Kidney (tissue), 14 donors: ENCODE measurements around the gene HOXC4. TPM values are rescaled to one million over a fixed set of nuclear protein-coding genes. Genes with fewer than 3 reads are reported as not detected.

Experiments used
- DNase-seq, 5 donors: peaks; one replicate each; pipeline ENCODE4 v3.0.0-alpha.2; 2013 to 2020
- FAIRE-seq: peaks from 2 replicates; lab custom pipeline; 2012; peaks lifted over from hg19 to GRCh38; lab: Jason Lieb, UNC
- H3K27ac ChIP-seq, 2 donors: one replicate each; pipeline ENCODE4 v1.7.0; 2013; ENCODE audit warnings: low read depth in 2 of 2, low read length in 2 of 2, inconsistent platforms in 1 of 2
- H3K27me3 ChIP-seq: one replicate; pipeline ENCODE4 v1.7.1; 2013; ENCODE audit warnings: low read length, inconsistent platforms; ENCODE audit not compliant: control insufficient read depth, insufficient read depth
- H3K36me3 ChIP-seq, 3 donors: one replicate each; pipeline versions ENCODE4 v1.7.0 to v1.7.1; 2013; ENCODE audit warnings: low read length in 3 of 3, control low read depth in 1 of 3, inconsistent platforms in 1 of 3; ENCODE audit not compliant: insufficient read depth in 3 of 3, control insufficient read depth in 2 of 3
- H3K4me1 ChIP-seq, 3 donors: one replicate each; pipeline versions ENCODE4 v1.7.0 to v1.7.1; 2013; ENCODE audit warnings: low read length in 3 of 3, inconsistent platforms in 1 of 3, low read depth in 1 of 3; ENCODE audit not compliant: control insufficient read depth in 2 of 3, insufficient read depth in 2 of 3
- H3K4me3 ChIP-seq, 3 donors: one replicate each; pipeline versions ENCODE4 v1.7.0 to v1.8.1; 2013; ENCODE audit warnings: low read length in 3 of 3, control low read depth in 1 of 3, inconsistent platforms in 1 of 3
- H3K9ac ChIP-seq, 3 donors: one replicate each; pipeline versions ENCODE4 v1.7.0 to v1.7.1; 2013; ENCODE audit warnings: low read length in 3 of 3, control low read depth in 1 of 3, inconsistent platforms in 1 of 3
- H3K9me3 ChIP-seq, 3 donors: one replicate each; pipeline versions ENCODE4 v1.7.0 to v1.7.1; 2013; ENCODE audit warnings: low read length in 3 of 3, control low read depth in 1 of 3, inconsistent platforms in 1 of 3; ENCODE audit not compliant: control insufficient read depth in 2 of 3, insufficient read depth in 1 of 3
- intact Hi-C: fragments of 100-400 bp; cut with DNase I; formaldehyde crosslinking; loops from one replicate; pipeline ENCODE4 v1.11.1; 2022
- polyA plus RNA-seq: library from polyadenylated mRNA; stranded (reverse); fragments of 350-450 nt; fragmentation: Illumina TruSeq; extraction: RNeasy Lipid Tissue Mini Kit (QIAGEN cat#74804); gene quantifications from one replicate; pipeline ENCODE4 v1.2.3, GENCODE V29; 2014; ENCODE audit warnings: low read depth, low replicate concordance; ENCODE audit not compliant: insufficient read depth
- total RNA-seq: library from RNA; stranded (reverse); fragmentation: NEBNext Ultra II Directional; extraction: Animal tissue kit (Norgen Biotek cat#: 25700); gene quantifications from one replicate; pipeline ENCODE4 v1.2.1, GENCODE V29; 2021
- TF ChIP-seq, protein P1 (sequence below): IDR thresholded peaks from 3 replicates; pipeline ENCODE4 v1.5.1; 2012; ENCODE audit warnings: mild to moderate bottlenecking, moderate library complexity, borderline replicate concordance; ENCODE audit not compliant: insufficient read depth; ENCODE audit errors: extremely low read depth
- donor health status: control.
- donor health status: control.
- donor health status: control.
- donor health status: control.
- donor health status: control.
- donor health status: DM: yes; HTN: yes; CAD: no.
- donor health status: Normal renal cell carcinoma (clear cell type).

The HOXC4 gene
- total and polyA plus RNA-seq, 2 donors from 2014 or later: 13.9 to 24.5 TPM

GRCh38 chr12:54027442-54027786 lies 26.2 kb upstream of the HOXC4 start:
- intact Hi-C loops: loop anchor here (5.0 kb wide), 1 partner anchor 165 kb away; no protein-coding TSS in a partner anchor

DNA sequence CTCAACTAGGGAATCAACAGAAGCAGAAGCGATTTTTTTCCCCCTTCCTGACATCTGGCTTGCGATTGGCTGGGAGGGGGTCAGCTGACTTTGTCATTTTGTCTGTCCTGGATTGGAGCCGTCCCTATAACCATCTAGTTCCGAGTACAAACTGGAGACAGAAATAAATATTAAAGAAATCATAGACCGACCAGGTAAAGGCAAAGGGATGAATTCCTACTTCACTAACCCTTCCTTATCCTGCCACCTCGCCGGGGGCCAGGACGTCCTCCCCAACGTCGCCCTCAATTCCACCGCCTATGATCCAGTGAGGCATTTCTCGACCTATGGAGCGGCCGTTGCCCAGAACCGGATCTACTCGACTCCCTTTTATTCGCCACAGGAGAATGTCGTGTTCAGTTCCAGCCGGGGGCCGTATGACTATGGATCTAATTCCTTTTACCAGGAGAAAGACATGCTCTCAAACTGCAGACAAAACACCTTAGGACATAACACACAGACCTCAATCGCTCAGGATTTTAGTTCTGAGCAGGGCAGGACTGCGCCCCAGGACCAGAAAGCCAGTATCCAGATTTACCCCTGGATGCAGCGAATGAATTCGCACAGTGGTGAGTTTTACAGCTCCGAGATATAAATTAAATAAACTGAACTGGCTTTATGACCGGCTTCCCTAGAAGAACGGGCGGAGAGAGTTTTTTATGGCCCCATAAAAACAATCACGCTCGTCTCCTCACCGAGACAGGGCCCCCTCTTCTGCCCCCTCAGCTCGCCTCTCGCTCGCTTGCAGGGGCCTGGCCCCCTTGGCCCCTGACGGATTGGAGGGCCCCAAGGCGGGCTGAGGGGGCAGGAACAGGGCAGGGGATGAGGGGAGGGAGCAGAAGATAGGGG lies 25.1 kb upstream of the HOXC4 start, which contains the start of gene HOXC6:
Gene HOXC6, plus strand, starts transcription at position 127 of the 888 bp plus-strand sequence. Its CDS starts 82 bp downstream, at position 209.
- H3K4me1 ChIP-seq: peaks cover 4 to 14% (median 9%) of the 10 kb centered on the region in 3 donors
- DNase-seq: peak in 3 of 5 donors; percentile 74 to 93 (median 91)
- H3K4me3 ChIP-seq: peak within 1 kb of the TSS in 2 of 3 donors; percentile 28 to 29
- H3K9ac ChIP-seq: peak within 1 kb of the TSS in 2 of 3 donors; percentile 41 to 67
- H3K27ac ChIP-seq: peak within 1 kb of the TSS; percentile 34 to 45
- no peak for FAIRE-seq
- H3K36me3 ChIP-seq: peaks cover 0 to 4% (median 0%) of the 10 kb centered on the region in 3 donors
- TF ChIP-seq, protein P1, sequence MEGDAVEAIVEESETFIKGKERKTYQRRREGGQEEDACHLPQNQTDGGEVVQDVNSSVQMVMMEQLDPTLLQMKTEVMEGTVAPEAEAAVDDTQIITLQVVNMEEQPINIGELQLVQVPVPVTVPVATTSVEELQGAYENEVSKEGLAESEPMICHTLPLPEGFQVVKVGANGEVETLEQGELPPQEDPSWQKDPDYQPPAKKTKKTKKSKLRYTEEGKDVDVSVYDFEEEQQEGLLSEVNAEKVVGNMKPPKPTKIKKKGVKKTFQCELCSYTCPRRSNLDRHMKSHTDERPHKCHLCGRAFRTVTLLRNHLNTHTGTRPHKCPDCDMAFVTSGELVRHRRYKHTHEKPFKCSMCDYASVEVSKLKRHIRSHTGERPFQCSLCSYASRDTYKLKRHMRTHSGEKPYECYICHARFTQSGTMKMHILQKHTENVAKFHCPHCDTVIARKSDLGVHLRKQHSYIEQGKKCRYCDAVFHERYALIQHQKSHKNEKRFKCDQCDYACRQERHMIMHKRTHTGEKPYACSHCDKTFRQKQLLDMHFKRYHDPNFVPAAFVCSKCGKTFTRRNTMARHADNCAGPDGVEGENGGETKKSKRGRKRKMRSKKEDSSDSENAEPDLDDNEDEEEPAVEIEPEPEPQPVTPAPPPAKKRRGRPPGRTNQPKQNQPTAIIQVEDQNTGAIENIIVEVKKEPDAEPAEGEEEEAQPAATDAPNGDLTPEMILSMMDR: no peak
- no peaks in the 10 kb centered on the region for H3K9me3 ChIP-seq
- intact Hi-C loops: loop anchor here (5.0 kb wide), 1 partner anchor 164 kb away; no protein-coding TSS in a partner anchor
- peaks cover 3% of the 10 kb centered on the region for H3K27me3 ChIP-seq

More at GRCh38 chr12:54027442-54027786, 26.2 kb upstream of the HOXC4 start:
- DNase-seq (no peak), FAIRE-seq (no peak)
- Histone ChIP-seq H3K4me1 (peaks cover 4 to 11% (median 10%) of the 10 kb centered on the region in 3 donors), H3K4me3 (no peak overlapping the region), H3K9me3 (no peaks in the 10 kb centered on the region), H3K27ac (peak overlapping the region in 1 of 2 donors; percentile 45), H3K9ac (peak overlapping the region in 1 of 3 donors; percentile 34), H3K27me3 (peaks cover 3% of the 10 kb centered on the region), H3K36me3 (peaks cover 0 to 4% (median 0%) of the 10 kb centered on the region in 3 donors)
- TF ChIP-seq, protein P1: no peak

- Histone ChIP-seq H3K4me1 (peaks cover 4 to 13% (median 9%) of the 10 kb centered on the region in 3 donors), H3K9ac (no peak overlapping the region), H3K36me3 (peaks cover 0 to 4% (median 0%) of the 10 kb centered on the region in 3 donors), H3K27me3 (peaks cover 3% of the 10 kb centered on the region), H3K9me3 (no peaks in the 10 kb centered on the region), H3K4me3 (peak overlapping the region in 1 of 3 donors; percentile 6), H3K27ac (no peak overlapping the region)
- FAIRE-seq (no peak), DNase-seq (peak in 2 of 5 donors; percentile 56 to 65)
- TF ChIP-seq, protein P1: no peak
- intact Hi-C loops: loop anchor here (5.0 to 10.0 kb wide), 2 partner anchors 105 to 163 kb away; no protein-coding TSS in a partner anchor
These were observed 23.9 kb upstream of the HOXC4 start for GRCh38 chr12:54029529-54030441.
